K562 (cell line): ENCODE measurements around the gene ARHGEF4. TPM values are rescaled to one million over a fixed set of nuclear protein-coding genes. Genes with fewer than 3 reads are reported as not detected.

Source experiments
- ATAC-seq: fragments of 200-7000 bp; cut with Tn5 transposase; 3 replicates; pipeline ENCODE4 v1.9.1; 2020; ENCODE audit warnings: moderate library complexity
- BruUV-seq: library from RNA; stranded (reverse); fragments of 400-500 nt; replicated peaks from 2 replicates; lab custom pipeline; 2021; lab: Mats Ljungman, UMichigan
- CTCF ChIA-PET: fragments of 300-600 bp; formaldehyde crosslinking; extraction: SDS; loops from one replicate; lab custom pipeline; 2021; ENCODE audit warnings: low intra/inter-chr PET ratio; lab: Yijun Ruan, JAX
- POLR2A ChIA-PET: fragments of 300-600, 350-650 bp; sonication (Branson Sonifier 250); formaldehyde crosslinking; extraction: SDS; loops from one replicate; lab custom pipeline; 2021; ENCODE audit warnings: antibody characterized with exemption, inconsistent platforms; lab: Yijun Ruan, JAX
- DNase-seq, 4 experiments: peaks; one replicate each; pipeline versions ENCODE4 v3.0.0 to v3.0.0-alpha.2; 2011 to 2018; ENCODE audit warnings: low spot score in 3 of 4, mixed read lengths in 3 of 4; ENCODE audit errors: extremely low read depth in 1 of 4
- FAIRE-seq: peaks from 2 replicates; lab custom pipeline; 2011; peaks lifted over from hg19 to GRCh38; lab: Jason Lieb, UNC
- H2AFZ ChIP-seq: 2 replicates; pipeline ENCODE4 v1.6.0; 2011; ENCODE audit warnings: low read depth, low read length, control low read depth, inconsistent platforms
- H3K27ac ChIP-seq: fragments of 200-600 bp; 3 replicates; pipeline ENCODE4 v1.8.0; 2011; ENCODE audit warnings: low read depth, mild to moderate bottlenecking, control low read depth, inconsistent platforms, low read length, moderate library complexity, mixed read lengths; ENCODE audit errors: extremely low read depth
- H3K27me3 ChIP-seq, 2 experiments: fragments of 300-600 bp in 1 of 2; 2 replicates in 1 of 2; 3 replicates in 1 of 2; pipeline versions ENCODE4 v1.6.0 to v1.8.0; 2011; ENCODE audit warnings: inconsistent platforms in 2 of 2, low read length in 2 of 2, mild to moderate bottlenecking in 1 of 2, mixed read lengths in 1 of 2, moderate library complexity in 1 of 2; ENCODE audit not compliant: control insufficient read depth in 2 of 2, insufficient read depth in 2 of 2
- H3K36me3 ChIP-seq: fragments of 300-600 bp; 3 replicates; pipeline ENCODE4 v1.8.0; 2011; ENCODE audit warnings: mild to moderate bottlenecking, low read length, inconsistent platforms; ENCODE audit not compliant: control insufficient read depth, insufficient read depth
- H3K4me1 ChIP-seq, 2 experiments: fragments of 200-600 bp in 1 of 2; replicated peaks in 1 of 2; 2 replicates in 1 of 2; 3 replicates in 1 of 2; pipeline versions ENCODE4 v1.5.1 to v1.8.0; 2011; ENCODE audit warnings: inconsistent platforms in 2 of 2, low read length in 2 of 2, mild to moderate bottlenecking in 1 of 2, mixed read lengths in 1 of 2, moderate library complexity in 1 of 2; ENCODE audit not compliant: control insufficient read depth in 2 of 2, insufficient read depth in 2 of 2
- H3K4me2 ChIP-seq: 2 replicates; pipeline ENCODE4 v1.6.1; 2011; ENCODE audit warnings: low read length, control low read depth, inconsistent platforms, mixed read lengths; ENCODE audit not compliant: insufficient read depth
- H3K4me3 ChIP-seq: fragments of 200-600 bp; sonication (generic), shearing (Covaris generic); 2 replicates; pipeline ENCODE4 v1.5.1; 2016; ENCODE audit warnings: control low read depth, inconsistent platforms
- H3K79me2 ChIP-seq: fragments of 200-600 bp; 3 replicates; pipeline ENCODE4 v1.8.0; 2011; ENCODE audit warnings: low read length, inconsistent platforms; ENCODE audit not compliant: control insufficient read depth, insufficient read depth
- H3K9ac ChIP-seq, 2 experiments: 2 replicates each; pipeline versions ENCODE4 v1.6.0 to v1.6.1; 2011; ENCODE audit warnings: low read depth in 2 of 2, low read length in 2 of 2, control low read depth in 1 of 2, inconsistent platforms in 1 of 2, mild to moderate bottlenecking in 1 of 2, mixed read lengths in 1 of 2; ENCODE audit not compliant: insufficient read depth in 1 of 2
- H3K9me1 ChIP-seq: one replicate; pipeline ENCODE4 v1.6.0; 2011; ENCODE audit warnings: inconsistent platforms, mild to moderate bottlenecking, low read length, moderate library complexity; ENCODE audit not compliant: control insufficient read depth, insufficient read depth
- H3K9me3 ChIP-seq: replicated peaks from 2 replicates; pipeline ENCODE4 v1.5.1; 2011; ENCODE audit warnings: low read depth, low read length, inconsistent platforms; ENCODE audit not compliant: control insufficient read depth, insufficient read depth
- H4K20me1 ChIP-seq: replicated peaks from 2 replicates; pipeline ENCODE4 v1.6.1; 2011; ENCODE audit warnings: low read length, inconsistent platforms, mixed read lengths; ENCODE audit not compliant: control insufficient read depth, insufficient read depth
- ARNT ChIP-seq, 2 experiments: fragments of 450-650 bp; IDR thresholded peaks; 2 replicates each; pipeline ENCODE4 v1.6.1; 2016; ENCODE audit warnings: mild to moderate bottlenecking in 1 of 2
- BRD4 ChIP-seq: fragments of 200-600 bp; sonication (generic); IDR thresholded peaks from 2 replicates; pipeline ENCODE4 v1.6.1; 2017; ENCODE audit warnings: inconsistent platforms
- CHCHD3 ChIP-seq: fragments of 250-450 bp; sonication (Bioruptor Pico); IDR thresholded peaks from 2 replicates; pipeline ENCODE4 v2.1.2; 2022; ENCODE audit warnings: mild to moderate bottlenecking
- FOXJ2 ChIP-seq: fragments of 200-800 bp; sonication (Bioruptor generic); IDR thresholded peaks from 2 replicates; pipeline ENCODE4 v1.6.1; 2016; ENCODE audit warnings: missing genetic modification characterization, missing compliant biosample characterization
- FOXM1 ChIP-seq, 2 experiments: fragments of 450-650 bp in 1 of 2; sonication (generic) in 1 of 2; formaldehyde crosslinking in 1 of 2; IDR thresholded peaks; 2 replicates each; pipeline versions ENCODE4 v1.6.1 to v1.9.0; 2017 to 2022; ENCODE audit warnings: low read depth in 2 of 2, mild to moderate bottlenecking in 2 of 2, missing genetic modification reagents in 1 of 2, moderate library complexity in 1 of 2
- JUND ChIP-seq, 2 experiments: IDR thresholded peaks; 2 replicates in 1 of 2; 3 replicates in 1 of 2; pipeline ENCODE4 v1.6.1; 2011; ENCODE audit warnings: borderline replicate concordance in 2 of 2, low read depth in 2 of 2, low read length in 2 of 2, improper control_type of control experiment in 1 of 2, missing biosample characterization in 1 of 2, missing genetic modification characterization in 1 of 2, missing genetic modification reagents in 1 of 2
- MYNN ChIP-seq, 2 experiments: sonication (generic); formaldehyde crosslinking in 1 of 2; IDR thresholded peaks; 2 replicates each; pipeline versions ENCODE4 v1.5.0 to v1.6.1; 2016 to 2020; ENCODE audit warnings: antibody characterized with exemption in 1 of 2, missing genetic modification reagents in 1 of 2
- TBP ChIP-seq: optimal IDR thresholded peaks from 2 replicates; pipeline ENCODE3; 2011; ENCODE audit warnings: low read depth, low read length, improper control_type of control experiment
- ZNF668 ChIP-seq: fragments of 250-450 bp; sonication (Bioruptor Pico); IDR thresholded peaks from 2 replicates; pipeline ENCODE4 v1.8.0; 2022; ENCODE audit warnings: mild to moderate bottlenecking, inconsistent platforms
- WGBS: fragments of 100-300 bp; shearing (Covaris generic); methylation state at CpG from one replicate; pipeline ENCODE4 v1.1.6; 2016; ENCODE audit warnings: low coverage, mixed read lengths; ENCODE audit not compliant: insufficient coverage; ENCODE audit errors: missing lambda C conversion rate; 5-methylcytosine and 5-hydroxymethylcytosine counted together
- in situ Hi-C: fragments of 300-500 bp; cut with MboI; formaldehyde crosslinking; loops from 4 replicates; pipeline ENCODE4 v1.15.0; 2018; ENCODE audit warnings: inconsistent platforms, mixed read lengths
- intact Hi-C: fragments of 100-400 bp; cut with micrococcal nuclease; formaldehyde crosslinking; loops from 2 replicates; pipeline ENCODE4 v1.14.2; 2022
- polyA plus RNA-seq, 8 experiments: library from polyadenylated mRNA; depleted of rRNA in 4 of 8; stranded (reverse) in 5 of 8; unstranded in 3 of 8; fragments of >200 nt; fragmentation: Nextera tagmentation in 2 of 8; fragmentation: Illumina TruSeq in 1 of 8; extraction: Ambion mirVana in 2 of 8; extraction: Trizol in 1 of 8; gene quantifications; 2 replicates each; pipeline versions ENCODE4 v1.2.1 to v1.2.3, GENCODE V29; 2011 to 2014; ENCODE audit warnings: inconsistent platforms in 1 of 8, missing spikeins in 1 of 8
- total RNA-seq, 7 experiments: library from RNA; depleted of rRNA in 6 of 7; stranded (reverse); fragments of >200 nt in 6 of 7; fragmentation: Illumina TruSeq in 2 of 7; extraction: Trizol in 2 of 7; gene quantifications; 2 replicates each; pipeline versions ENCODE4 v1.2.1 to v1.2.3, GENCODE V29; 2011 to 2021; ENCODE audit warnings: low replicate concordance in 1 of 7
- TF ChIP-seq, protein P1 (sequence below): fragments of 200-800 bp; sonication (Bioruptor generic); IDR thresholded peaks from 2 replicates; pipeline ENCODE4 v1.6.1; 2016; ENCODE audit warnings: missing genetic modification characterization, missing compliant biosample characterization
- TF ChIP-seq, protein P2 (sequence below): sonication (generic); formaldehyde crosslinking; IDR thresholded peaks from 2 replicates; pipeline ENCODE4 v1.9.0; 2022; ENCODE audit warnings: mild to moderate bottlenecking, missing genetic modification reagents
- TF ChIP-seq, protein P3 (sequence below): fragments of 450-650 bp; formaldehyde crosslinking; IDR thresholded peaks from 2 replicates; pipeline ENCODE4 v1.4.0; 2022; ENCODE audit warnings: mild to moderate bottlenecking, moderate library complexity

Gene ARHGEF4
- total and polyA plus RNA-seq, 9 of the 15 experiments (the other 6 are each of a cell fraction or from before 2014, with no cell fraction given): not detected

- TF ChIP-seq, protein P1, sequence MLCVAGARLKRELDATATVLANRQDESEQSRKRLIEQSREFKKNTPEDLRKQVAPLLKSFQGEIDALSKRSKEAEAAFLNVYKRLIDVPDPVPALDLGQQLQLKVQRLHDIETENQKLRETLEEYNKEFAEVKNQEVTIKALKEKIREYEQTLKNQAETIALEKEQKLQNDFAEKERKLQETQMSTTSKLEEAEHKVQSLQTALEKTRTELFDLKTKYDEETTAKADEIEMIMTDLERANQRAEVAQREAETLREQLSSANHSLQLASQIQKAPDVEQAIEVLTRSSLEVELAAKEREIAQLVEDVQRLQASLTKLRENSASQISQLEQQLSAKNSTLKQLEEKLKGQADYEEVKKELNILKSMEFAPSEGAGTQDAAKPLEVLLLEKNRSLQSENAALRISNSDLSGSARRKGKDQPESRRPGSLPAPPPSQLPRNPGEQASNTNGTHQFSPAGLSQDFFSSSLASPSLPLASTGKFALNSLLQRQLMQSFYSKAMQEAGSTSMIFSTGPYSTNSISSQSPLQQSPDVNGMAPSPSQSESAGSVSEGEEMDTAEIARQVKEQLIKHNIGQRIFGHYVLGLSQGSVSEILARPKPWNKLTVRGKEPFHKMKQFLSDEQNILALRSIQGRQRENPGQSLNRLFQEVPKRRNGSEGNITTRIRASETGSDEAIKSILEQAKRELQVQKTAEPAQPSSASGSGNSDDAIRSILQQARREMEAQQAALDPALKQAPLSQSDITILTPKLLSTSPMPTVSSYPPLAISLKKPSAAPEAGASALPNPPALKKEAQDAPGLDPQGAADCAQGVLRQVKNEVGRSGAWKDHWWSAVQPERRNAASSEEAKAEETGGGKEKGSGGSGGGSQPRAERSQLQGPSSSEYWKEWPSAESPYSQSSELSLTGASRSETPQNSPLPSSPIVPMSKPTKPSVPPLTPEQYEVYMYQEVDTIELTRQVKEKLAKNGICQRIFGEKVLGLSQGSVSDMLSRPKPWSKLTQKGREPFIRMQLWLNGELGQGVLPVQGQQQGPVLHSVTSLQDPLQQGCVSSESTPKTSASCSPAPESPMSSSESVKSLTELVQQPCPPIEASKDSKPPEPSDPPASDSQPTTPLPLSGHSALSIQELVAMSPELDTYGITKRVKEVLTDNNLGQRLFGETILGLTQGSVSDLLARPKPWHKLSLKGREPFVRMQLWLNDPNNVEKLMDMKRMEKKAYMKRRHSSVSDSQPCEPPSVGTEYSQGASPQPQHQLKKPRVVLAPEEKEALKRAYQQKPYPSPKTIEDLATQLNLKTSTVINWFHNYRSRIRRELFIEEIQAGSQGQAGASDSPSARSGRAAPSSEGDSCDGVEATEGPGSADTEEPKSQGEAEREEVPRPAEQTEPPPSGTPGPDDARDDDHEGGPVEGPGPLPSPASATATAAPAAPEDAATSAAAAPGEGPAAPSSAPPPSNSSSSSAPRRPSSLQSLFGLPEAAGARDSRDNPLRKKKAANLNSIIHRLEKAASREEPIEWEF (CRISPR knock-in tag): no peak
- TF ChIP-seq BRD4: no peak
- TF ChIP-seq, protein P2, sequence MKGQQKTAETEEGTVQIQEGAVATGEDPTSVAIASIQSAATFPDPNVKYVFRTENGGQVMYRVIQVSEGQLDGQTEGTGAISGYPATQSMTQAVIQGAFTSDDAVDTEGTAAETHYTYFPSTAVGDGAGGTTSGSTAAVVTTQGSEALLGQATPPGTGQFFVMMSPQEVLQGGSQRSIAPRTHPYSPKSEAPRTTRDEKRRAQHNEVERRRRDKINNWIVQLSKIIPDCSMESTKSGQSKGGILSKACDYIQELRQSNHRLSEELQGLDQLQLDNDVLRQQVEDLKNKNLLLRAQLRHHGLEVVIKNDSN (CRISPR knock-in tag): no peak
Measured at GRCh38 chr2:130870161-130870485, 33.4 kb downstream of the ARHGEF4 start (continued).

GRCh38 chr2:130870779-130871178, 34.1 kb downstream of the ARHGEF4 start:
- Histone ChIP-seq H3K9ac (no peak overlapping the region), H3K9me1 (no peaks in the 10 kb centered on the region), H3K4me2 (no peak overlapping the region), H3K4me3 (no peak overlapping the region), H4K20me1 (no peaks in the 10 kb centered on the region), H3K27me3 (peaks cover 13 to 56% of the 10 kb centered on the region in 2 experiments), H2AFZ (no peak overlapping the region), H3K27ac (no peak overlapping the region), H3K9me3 (no peaks in the 10 kb centered on the region), H3K4me1 (no peaks in the 10 kb centered on the region), H3K36me3 (no peaks in the 10 kb centered on the region), H3K79me2 (no peaks in the 10 kb centered on the region)
- in situ Hi-C loops (no loop called here), intact Hi-C loops (no loop called here)
- ChIA-PET CTCF (no interaction called here), POLR2A (interaction anchor here (1.1 kb wide), 1 partner anchor 19 kb away, joined by 3 read pairs; no protein-coding TSS in a partner anchor)
- BruUV-seq: no TSS peak
- DNase-seq (no peak), ATAC-seq (no peak), FAIRE-seq (no peak)
- 0% methylated on average over 7 of the region's 7 CpGs for WGBS
- TF ChIP-seq, protein P3, sequence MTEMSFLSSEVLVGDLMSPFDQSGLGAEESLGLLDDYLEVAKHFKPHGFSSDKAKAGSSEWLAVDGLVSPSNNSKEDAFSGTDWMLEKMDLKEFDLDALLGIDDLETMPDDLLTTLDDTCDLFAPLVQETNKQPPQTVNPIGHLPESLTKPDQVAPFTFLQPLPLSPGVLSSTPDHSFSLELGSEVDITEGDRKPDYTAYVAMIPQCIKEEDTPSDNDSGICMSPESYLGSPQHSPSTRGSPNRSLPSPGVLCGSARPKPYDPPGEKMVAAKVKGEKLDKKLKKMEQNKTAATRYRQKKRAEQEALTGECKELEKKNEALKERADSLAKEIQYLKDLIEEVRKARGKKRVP: no peak
- TF ChIP-seq CHCHD3 (CRISPR knock-in tag) (no peak), TBP (no peak), ZNF668 (no peak), MYNN (IDR thresholded peaks at IDR 0.05) (no peak), MYNN (CRISPR knock-in tag; IDR thresholded peaks at IDR 0.05) (no peak), JUND (IDR thresholded peaks at IDR 0.05; ENCODE audit: borderline replicate concordance, low read depth, low read length) (no peak), JUND (tag; IDR thresholded peaks at IDR 0.05; ENCODE audit: borderline replicate concordance, low read depth, low read length) (no peak), ARNT (IDR thresholded peaks at IDR 0.05) (no peak), FOXJ2 (tag) (no peak), FOXM1 (IDR thresholded peaks at IDR 0.05; ENCODE audit: low read depth) (no peak), FOXM1 (CRISPR knock-in tag; IDR thresholded peaks at IDR 0.05; ENCODE audit: low read depth) (no peak)
